ENCODE results near the gene C19orf47.

- no peak for TF ChIP-seq CTCF (IDR thresholded peaks at IDR 0.05; ENCODE audit: low read depth, low read length)
- no peak for TF ChIP-seq EZH2phosphoT487 (IDR thresholded peaks at IDR 0.05; ENCODE audit: low read depth)
Measured at GRCh38 chr19:40394816-40395210, 46.6 kb upstream of the C19orf47 start.
